Breast epithelium (tissue), 3 donors: ENCODE measurements around the gene ADCY1.

Source experiments
- POLR2A ChIP-seq: fragments of 450-650 bp; IDR thresholded peaks from one replicate; pipeline ENCODE4 v1.6.1; 2016; ENCODE audit warnings: antibody characterized with exemption, mild to moderate bottlenecking, moderate library complexity
- POLR2AphosphoS5 ChIP-seq, 3 donors: sonication (generic); formaldehyde crosslinking; IDR thresholded peaks; one replicate each; pipeline ENCODE4 v1.6.1; 2017; ENCODE audit warnings: antibody characterized with exemption in 3 of 3
- TF ChIP-seq, protein P1 (sequence below), 3 donors: fragments of 450-650 bp; IDR thresholded peaks; one replicate each; pipeline ENCODE4 v1.5.1; 2016 to 2017; ENCODE audit warnings: antibody characterized with exemption in 3 of 3, mild to moderate bottlenecking in 3 of 3, moderate library complexity in 3 of 3

DNA sequence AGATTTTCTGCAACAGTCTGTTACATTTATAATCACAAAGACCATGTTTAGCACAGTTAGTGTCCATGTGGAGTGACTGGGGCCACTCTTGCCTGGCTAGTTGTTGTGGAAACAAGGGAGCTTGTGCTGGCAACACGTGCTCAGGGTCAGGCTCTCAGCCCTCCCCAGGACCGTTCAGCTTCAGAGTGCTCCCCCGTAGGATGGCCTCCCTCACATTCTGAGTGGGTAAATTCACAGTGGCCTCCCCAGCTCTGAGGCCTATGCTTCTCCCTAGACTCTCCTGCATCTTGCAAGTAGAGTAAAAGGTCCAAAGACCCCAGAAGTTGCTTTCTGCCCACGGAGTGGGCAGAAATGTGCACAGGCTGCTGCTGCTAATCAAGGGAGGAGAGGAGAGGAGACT lies 122.3 kb downstream of the ADCY1 start:
- TF ChIP-seq POLR2A (no peak), POLR2AphosphoS5 (IDR thresholded peaks at IDR 0.05) (no peak)
- TF ChIP-seq, protein P1, sequence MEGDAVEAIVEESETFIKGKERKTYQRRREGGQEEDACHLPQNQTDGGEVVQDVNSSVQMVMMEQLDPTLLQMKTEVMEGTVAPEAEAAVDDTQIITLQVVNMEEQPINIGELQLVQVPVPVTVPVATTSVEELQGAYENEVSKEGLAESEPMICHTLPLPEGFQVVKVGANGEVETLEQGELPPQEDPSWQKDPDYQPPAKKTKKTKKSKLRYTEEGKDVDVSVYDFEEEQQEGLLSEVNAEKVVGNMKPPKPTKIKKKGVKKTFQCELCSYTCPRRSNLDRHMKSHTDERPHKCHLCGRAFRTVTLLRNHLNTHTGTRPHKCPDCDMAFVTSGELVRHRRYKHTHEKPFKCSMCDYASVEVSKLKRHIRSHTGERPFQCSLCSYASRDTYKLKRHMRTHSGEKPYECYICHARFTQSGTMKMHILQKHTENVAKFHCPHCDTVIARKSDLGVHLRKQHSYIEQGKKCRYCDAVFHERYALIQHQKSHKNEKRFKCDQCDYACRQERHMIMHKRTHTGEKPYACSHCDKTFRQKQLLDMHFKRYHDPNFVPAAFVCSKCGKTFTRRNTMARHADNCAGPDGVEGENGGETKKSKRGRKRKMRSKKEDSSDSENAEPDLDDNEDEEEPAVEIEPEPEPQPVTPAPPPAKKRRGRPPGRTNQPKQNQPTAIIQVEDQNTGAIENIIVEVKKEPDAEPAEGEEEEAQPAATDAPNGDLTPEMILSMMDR (IDR thresholded peaks at IDR 0.05) = no peak
